ENCODE results near the gene SUMO3.

Gene SUMO3

GRCh38 chr21:44759628-44760285 lies 58.1 kb downstream of the SUMO3 start:
- Histone ChIP-seq H3K4me1 (ENCODE audit: insufficient read depth, low read length, poor library complexity, severe bottlenecking) (no peaks in the 10 kb centered on the region), H3K4me3 (ENCODE audit: low read length, poor library complexity, severe bottlenecking) (no peak overlapping the region), H3K9ac (ENCODE audit: low read depth, low read length, poor library complexity, severe bottlenecking) (no peak overlapping the region), H4K20me1 (ENCODE audit: insufficient read depth, low read length, poor library complexity, severe bottlenecking) (no peaks in the 10 kb centered on the region), H3K36me3 (ENCODE audit: insufficient read depth, low read length) (no peaks in the 10 kb centered on the region), H3F3A (ENCODE audit: low read depth) (no peaks in the 10 kb centered on the region), H2AFZ (ENCODE audit: low read length) (no peak overlapping the region), H3K9me3 (ENCODE audit: insufficient read depth, low read depth, low read length) (no peaks in the 10 kb centered on the region), H3K9me2 (replicated peaks; ENCODE audit: low read depth, low read length) (no peaks in the 10 kb centered on the region), H3K27me3 (ENCODE audit: insufficient read depth, low read length, poor library complexity, severe bottlenecking) (no peaks in the 10 kb centered on the region), H3K4me2 (ENCODE audit: low read depth, low read length, poor library complexity, severe bottlenecking) (no peak overlapping the region), H3K79me2 (ENCODE audit: insufficient read depth, low read length) (no peaks in the 10 kb centered on the region)
- no peak for TF ChIP-seq EZH2phosphoT487 (IDR thresholded peaks at IDR 0.05; ENCODE audit: borderline replicate concordance)
- no peak for TF ChIP-seq CTCF (conservative IDR thresholded peaks at IDR 0.05; ENCODE audit: low read length)

GRCh38 chr21:44758781-44759627 lies 58.9 kb downstream of the SUMO3 start:
- no peak overlapping the region for H3K4me2 ChIP-seq (ENCODE audit: low read depth, low read length, poor library complexity, severe bottlenecking)
- no peaks in the 10 kb centered on the region for H4K20me1 ChIP-seq (ENCODE audit: insufficient read depth, low read length, poor library complexity, severe bottlenecking)
- no peaks in the 10 kb centered on the region for H3K9me2 ChIP-seq (replicated peaks; ENCODE audit: low read depth, low read length)
- no peak overlapping the region for H3K4me3 ChIP-seq (ENCODE audit: low read length, poor library complexity, severe bottlenecking)
- no peak overlapping the region for H3K9ac ChIP-seq (ENCODE audit: low read depth, low read length, poor library complexity, severe bottlenecking)
- no peak overlapping the region for H2AFZ ChIP-seq (ENCODE audit: low read length)
- no peaks in the 10 kb centered on the region for H3K4me1 ChIP-seq (ENCODE audit: insufficient read depth, low read length, poor library complexity, severe bottlenecking)
- no peaks in the 10 kb centered on the region for H3K36me3 ChIP-seq (ENCODE audit: insufficient read depth, low read length)
- no peaks in the 10 kb centered on the region for H3K27me3 ChIP-seq (ENCODE audit: insufficient read depth, low read length, poor library complexity, severe bottlenecking)
- TF ChIP-seq CTCF (conservative IDR thresholded peaks at IDR 0.05; ENCODE audit: low read length) (no peak), EZH2phosphoT487 (IDR thresholded peaks at IDR 0.05; ENCODE audit: borderline replicate concordance) (no peak)
- no peaks in the 10 kb centered on the region for H3K79me2 ChIP-seq (ENCODE audit: insufficient read depth, low read length)
- no peaks in the 10 kb centered on the region for H3F3A ChIP-seq (ENCODE audit: low read depth)
- H3K9me3 ChIP-seq (ENCODE audit: insufficient read depth, low read depth, low read length), result no peaks in the 10 kb centered on the region

DNA sequence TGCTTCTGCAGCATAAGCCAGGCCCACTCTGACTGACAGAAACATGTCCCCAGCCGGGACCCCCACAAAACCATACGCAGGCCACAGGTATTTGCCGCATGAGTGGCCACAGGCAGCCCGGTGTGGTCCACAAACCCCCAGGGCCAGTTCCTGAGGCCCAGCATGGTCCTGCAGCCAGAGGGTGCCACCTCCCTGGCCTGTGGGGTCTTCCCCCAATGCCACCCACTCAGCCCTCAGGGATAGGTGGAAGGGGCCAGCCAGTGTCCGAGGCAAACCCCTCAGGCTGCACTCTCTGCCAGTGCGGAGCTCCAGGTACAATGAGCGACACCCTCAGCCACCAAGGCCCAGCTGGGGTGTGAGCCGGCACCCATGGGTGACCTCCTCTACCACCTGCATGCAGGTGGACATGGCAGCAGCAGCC lies 59.7 kb downstream of the SUMO3 start:
- Histone ChIP-seq H3K4me3 (ENCODE audit: low read length, poor library complexity, severe bottlenecking) (no peak overlapping the region), H3K4me2 (ENCODE audit: low read depth, low read length, poor library complexity, severe bottlenecking) (no peak overlapping the region), H3K9me2 (replicated peaks; ENCODE audit: low read depth, low read length) (no peaks in the 10 kb centered on the region), H2AFZ (ENCODE audit: low read length) (no peak overlapping the region), H3K36me3 (ENCODE audit: insufficient read depth, low read length) (no peaks in the 10 kb centered on the region), H3K4me1 (ENCODE audit: insufficient read depth, low read length, poor library complexity, severe bottlenecking) (no peaks in the 10 kb centered on the region), H3K9me3 (ENCODE audit: insufficient read depth, low read depth, low read length) (no peaks in the 10 kb centered on the region), H3K9ac (ENCODE audit: low read depth, low read length, poor library complexity, severe bottlenecking) (no peak overlapping the region), H4K20me1 (ENCODE audit: insufficient read depth, low read length, poor library complexity, severe bottlenecking) (no peaks in the 10 kb centered on the region), H3K27me3 (ENCODE audit: insufficient read depth, low read length, poor library complexity, severe bottlenecking) (no peaks in the 10 kb centered on the region), H3F3A (ENCODE audit: low read depth) (no peaks in the 10 kb centered on the region), H3K79me2 (ENCODE audit: insufficient read depth, low read length) (no peaks in the 10 kb centered on the region)
- no peak for TF ChIP-seq EZH2phosphoT487 (IDR thresholded peaks at IDR 0.05; ENCODE audit: borderline replicate concordance)
- TF ChIP-seq CTCF (conservative IDR thresholded peaks at IDR 0.05; ENCODE audit: low read length), result no peak

Data from Loucy (cell line).